Measurements from ENCODE around the gene CTNNA2.

CTNNA2 gene

DNA sequence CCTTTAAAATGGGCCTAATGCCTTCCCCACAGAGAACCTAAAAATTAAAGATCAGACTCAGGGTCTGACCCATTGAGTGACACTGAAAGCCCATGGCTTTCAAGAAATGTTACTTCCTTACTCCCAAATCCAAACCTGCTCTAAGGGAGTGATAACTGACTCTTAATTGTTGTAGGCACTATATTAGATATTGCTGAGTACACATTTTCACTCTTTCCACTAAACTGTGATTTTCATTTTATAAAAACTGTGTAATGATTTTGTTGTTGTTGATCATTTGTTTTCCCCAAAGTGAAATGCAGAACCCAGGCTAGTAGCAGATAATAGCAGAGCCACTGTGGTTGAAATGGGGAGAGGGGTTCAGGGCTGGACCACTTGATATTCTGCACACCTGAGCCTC lies 704.6 kb downstream of the CTNNA2 start:
- DNase-seq (ENCODE audit: low read depth), result no peak

DNA sequence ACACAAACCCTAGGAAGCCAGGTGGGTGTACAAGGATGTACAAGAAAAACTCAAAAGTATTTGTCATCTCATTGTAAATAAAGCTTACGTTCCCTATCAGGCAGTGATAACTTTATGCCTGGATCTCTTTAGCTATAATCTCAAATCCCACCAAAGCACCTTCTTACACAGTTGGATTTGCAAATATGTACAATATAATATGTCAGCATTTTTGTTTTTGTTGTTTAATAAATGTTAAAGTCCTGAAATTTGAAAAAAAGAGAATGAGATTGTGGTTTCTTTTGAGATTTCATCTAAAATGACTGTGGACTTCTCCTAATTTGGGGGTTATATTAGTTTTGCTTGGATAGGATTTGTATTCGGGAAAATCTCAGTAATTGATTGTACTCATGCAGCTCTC lies 709.8 kb downstream of the CTNNA2 start:
- no peak for DNase-seq (ENCODE audit: low read depth)

DNA sequence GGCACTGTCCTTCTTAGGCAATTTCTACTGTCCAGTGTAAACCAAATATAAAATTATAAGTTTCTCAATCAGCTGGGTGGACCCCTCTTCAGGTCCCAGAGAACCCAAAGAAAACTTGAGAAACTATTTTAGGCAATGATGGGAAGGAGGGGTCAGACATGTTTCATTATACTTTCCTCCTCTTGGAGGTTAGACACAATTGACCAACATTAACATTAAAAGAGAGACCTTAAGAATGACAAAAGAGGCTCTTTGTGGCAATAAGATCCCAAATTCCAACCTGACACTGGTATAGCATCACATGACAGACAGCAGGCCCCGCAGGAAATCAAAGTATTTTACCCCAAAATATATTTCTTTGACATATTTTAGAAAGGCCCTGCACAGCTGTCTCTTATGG lies 718.6 kb downstream of the CTNNA2 start:
- no peak for DNase-seq (ENCODE audit: low read depth)

DNA sequence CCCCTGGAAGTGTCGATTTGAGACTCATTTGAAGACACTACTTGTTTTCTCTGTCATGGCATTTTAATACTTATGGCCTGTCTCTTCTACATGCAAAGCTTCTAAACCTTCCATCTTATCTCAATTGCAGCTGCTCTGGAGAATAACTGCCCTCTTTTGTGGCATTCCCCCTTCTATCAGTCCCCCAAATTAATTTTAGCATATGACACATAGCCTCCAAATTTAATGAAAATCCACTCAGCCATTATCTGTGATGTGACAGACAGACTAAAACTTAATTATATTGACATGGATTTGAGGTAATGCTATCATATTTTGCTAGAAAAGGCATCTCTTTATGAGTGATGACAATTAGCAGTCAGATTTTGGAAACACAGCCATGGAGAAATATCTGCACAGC lies 720.5 kb downstream of the CTNNA2 start:
- no peak for DNase-seq (ENCODE audit: low read depth)

DNA sequence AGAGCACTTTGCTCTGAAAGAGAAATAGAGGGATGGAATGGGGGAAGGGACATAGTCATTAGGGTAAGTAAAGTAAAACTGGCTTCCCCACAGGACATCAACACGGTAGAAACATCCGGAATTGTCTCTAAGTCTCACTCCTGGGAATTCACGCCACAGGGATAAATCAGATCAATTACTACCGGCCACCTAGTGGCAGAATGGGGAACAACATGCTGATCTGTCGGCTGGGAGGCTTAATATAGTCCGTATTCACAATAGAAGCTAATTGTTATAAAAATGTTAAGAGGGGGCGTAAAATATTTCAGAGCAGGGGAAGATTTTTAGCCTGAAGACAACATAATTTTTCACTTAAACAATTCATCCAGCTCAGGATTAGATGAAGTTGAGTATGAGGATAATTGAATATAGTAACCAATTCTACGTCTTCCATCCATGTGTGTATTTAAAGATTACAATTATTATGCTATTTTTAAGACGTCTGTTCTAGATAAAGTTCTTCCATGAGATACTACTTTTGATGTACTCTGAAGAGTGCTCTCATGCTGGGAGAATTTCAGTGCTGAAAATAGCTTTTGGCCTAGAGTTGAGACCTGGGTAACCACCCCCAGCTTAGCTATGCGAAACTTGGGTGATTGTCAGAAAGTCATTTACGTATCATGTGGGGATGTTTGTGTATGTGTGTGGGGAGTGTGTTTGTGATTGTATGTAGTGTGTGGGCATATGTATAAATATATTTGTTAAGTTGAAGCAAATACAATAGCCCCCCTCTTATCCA lies 726.0 kb downstream of the CTNNA2 start:
- DNase-seq (ENCODE audit: low read depth), result peak; percentile 5

DNA sequence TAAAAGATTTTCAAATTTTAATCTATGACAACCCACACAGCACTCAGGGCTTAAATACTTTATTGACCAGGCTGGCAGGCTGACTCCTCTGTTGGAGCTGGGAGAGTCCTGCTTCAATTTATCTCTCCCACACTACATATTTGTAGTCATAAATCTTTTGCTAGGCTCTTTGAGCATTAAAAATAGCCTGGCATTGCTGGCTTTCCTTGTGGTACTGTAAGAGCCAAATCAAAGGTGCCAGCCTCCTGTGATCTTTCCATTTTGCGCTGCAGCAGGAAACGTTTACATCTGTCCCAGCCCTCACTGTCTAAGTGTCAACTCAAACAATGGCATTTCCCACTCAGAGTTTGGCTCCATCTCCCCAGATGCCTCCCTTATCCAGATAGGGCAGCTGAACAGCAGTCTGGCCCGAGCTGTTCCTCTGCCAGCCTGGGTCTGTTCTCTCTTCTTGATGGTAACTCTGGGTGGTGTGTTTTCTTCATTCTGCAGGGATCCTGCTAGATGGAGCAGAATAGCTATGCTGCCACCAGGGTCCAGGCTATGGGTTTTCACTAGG lies 729.6 kb downstream of the CTNNA2 start:
- no peak for DNase-seq (ENCODE audit: low read depth)

DNA sequence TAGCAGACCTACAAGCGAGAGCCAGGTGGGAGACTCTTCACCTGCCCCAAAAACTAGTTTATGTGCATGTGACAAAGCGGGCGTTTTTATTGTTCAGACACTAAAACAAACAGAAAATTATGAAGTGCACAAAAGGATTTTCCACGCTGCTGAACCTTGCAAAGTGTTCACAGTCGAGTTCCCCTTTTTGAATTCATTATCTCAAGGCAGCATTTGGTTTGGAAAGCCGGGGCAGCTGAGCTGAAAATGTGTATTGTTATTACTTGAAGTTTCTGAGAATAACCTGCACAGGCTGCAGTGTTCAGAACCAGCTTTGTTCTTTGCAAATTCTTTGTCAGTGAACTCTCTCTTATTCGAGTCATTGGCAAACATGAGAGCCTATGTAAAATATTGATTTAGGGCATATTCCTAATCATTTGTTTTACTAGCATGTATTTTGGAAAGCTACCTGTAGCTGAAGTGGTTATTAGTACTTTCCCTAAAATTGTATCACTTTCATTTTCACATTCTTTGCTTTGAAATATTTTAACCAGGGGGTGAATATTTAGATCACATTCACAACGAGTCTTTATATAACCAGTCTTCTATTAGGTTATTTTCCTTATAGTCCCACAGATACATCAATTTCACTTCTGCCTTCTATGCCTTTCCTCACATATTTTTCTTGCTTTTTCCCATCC lies 732.2 kb downstream of the CTNNA2 start:
- no peak for DNase-seq (ENCODE audit: low read depth)

DNA sequence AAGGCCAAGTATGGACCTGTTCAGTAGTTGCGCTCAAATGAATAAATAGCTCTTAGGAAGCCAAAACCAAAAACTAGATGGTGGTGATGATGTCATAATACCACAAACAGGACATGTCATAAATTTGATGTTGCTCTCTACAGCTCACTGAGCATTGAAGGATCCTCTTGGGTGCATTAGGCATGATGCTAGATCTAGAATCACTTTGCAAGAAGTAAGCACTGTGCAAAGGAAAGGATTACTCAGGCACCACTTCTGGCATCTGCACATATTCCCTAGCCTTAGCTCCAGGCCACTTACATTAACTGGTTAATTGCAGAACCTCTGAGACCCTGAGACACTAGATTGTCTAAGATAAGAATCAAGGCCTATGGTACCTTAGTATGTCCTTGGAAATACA lies 733.7 kb downstream of the CTNNA2 start:
- no peak for DNase-seq (ENCODE audit: low read depth)

DNA sequence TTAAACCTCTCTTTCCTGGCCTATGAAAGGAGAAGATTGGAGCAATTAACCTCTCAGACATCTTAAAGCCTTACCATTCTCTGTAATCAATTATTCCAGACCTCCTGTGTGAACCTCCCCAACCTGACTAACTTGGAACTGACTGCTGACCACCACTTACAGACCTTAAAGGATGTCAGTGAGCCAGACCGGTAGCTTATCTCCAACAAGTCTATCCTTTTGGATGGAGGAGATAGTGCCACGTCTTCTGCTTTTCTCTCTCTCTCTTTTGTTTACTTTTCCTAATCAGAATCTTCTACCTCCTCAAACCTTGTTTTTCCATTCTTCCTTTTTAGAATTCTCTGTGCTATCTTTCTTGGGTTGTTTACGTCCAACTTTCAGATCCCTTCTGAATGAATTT lies 734.5 kb downstream of the CTNNA2 start:
- no peak for DNase-seq (ENCODE audit: low read depth)

DNA sequence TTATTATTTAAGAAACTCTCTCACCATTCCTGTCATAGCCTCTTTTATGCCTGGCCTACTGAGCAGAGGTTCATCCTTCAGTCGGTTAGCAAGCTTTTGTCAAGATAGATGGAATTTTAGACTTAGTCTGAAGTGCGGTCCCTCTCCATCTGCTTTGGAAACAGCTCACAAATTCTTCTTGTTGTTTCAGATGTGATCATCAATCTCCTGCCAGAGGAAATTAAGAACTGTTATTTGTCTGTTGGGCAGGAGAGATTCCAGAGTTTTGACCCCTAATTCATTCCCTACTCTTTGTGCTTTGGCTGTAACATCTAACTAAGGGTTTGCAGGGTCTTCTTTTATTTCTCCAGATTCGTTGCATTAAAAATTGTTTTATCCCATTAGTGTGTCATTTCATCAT lies 735.3 kb downstream of the CTNNA2 start:
- no peak for DNase-seq (ENCODE audit: low read depth)

DNA sequence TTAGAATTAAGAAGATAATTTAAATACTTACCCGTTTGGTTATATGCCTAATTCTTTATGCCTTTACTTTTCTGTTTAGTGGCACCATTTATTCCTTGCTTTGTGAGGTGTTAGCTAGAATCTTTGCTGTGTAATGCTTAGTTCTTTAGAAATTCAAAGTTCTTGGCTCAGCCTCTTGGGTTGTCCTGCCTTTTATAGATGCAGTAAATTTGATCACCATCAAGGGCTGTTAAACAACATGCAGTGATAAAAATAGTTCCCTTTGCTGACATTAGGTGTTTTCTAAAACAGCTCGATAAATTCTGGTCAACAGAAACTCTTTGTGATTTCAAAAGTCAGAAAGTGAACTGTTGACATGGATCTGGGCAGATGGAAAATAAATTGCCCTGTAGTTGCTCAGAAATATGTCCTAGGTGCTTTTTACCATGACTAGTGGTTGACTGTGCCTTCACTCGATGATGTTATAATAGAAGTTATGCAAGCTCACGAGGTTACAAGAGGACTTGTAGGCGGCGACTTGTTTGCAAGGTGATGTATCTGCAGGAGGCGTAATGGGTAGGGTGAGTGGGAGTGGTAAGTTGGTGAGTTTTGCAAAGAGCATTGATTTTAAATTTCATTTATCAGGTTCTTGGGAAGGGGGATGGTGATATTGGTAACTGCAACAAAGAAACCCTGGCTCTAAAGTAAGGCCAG lies 739.6 kb downstream of the CTNNA2 start:
- no peak for DNase-seq (ENCODE audit: low read depth)

DNA sequence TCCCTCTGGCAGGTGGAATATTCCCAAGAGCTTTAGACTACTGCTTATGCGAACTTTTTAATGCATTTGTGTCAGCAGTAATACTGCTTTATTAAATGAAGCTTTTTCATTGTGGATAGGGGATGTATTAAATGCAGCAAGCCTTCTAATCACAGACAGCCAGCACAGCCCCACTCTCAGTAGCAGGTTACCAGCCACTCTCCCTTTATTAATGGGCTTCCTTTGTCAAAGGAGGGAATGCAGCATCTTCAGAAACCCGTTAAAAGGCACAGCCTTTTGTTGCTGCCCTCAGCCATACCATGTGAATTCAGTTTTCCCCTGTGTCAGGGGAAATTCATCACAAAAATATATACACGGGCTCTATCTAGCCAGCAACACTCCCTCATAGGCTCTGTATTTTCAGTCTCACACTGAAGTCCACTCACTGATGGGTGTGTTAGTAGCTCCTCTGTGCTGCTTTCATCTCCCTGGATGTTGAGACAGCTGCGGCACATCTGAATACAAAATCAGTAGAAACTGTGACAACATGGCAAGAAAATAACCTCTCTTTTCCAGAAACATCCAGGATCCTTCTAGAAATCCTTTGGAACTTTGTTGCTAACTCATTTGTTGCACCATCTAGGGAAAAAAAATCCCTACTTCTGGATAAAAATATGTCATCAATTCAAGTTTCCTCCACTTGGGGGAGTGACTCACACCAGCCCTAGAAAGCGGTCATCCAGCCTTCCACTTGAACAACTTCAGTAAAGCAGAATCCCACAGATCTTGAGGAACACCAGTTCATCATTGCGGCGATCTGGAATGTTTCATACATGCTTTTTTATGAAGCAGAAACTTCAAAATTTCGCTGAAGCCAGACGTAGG lies 743.3 kb downstream of the CTNNA2 start:
- DNase-seq (ENCODE audit: low read depth), result peak; percentile 3

DNA sequence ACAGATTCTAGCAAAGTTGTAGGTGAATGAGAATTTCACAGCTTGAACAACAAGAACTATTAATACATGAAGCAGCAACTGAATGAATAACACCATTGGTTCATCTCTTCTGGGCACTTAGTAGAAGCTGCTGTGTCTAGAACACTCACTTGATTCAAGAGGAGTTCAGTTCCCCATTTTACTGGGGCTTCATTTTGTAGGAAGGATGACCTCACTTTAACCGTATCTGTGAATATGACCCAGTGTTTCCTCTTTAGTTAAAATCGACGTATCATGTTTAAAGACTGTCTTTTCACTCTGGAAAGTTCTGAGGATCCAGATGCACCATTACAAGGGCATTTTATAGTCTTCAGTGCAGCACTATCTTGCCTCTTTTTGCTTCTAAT lies 743.9 kb downstream of the CTNNA2 start:
- DNase-seq (ENCODE audit: low read depth), result no peak

DNA sequence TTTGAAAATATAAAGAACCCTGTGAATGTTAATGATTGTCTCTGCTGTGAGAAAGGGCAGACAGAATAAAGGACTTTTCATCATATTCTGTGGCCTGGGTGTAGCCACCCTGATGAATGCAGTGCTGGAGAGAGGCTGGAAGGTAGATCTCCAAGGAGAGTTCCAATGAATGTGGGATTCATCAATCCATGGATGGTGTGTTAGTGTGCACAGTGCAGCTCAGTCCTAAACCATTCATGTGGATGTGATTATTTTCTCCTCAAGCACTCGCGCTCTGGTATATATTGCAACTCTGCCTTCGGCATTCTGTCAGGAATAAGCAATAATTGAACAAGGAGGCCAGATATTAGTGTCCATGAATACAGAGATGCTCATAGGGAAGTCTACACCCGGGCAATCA lies 744.6 kb downstream of the CTNNA2 start:
- no peak for DNase-seq (ENCODE audit: low read depth)

DNA sequence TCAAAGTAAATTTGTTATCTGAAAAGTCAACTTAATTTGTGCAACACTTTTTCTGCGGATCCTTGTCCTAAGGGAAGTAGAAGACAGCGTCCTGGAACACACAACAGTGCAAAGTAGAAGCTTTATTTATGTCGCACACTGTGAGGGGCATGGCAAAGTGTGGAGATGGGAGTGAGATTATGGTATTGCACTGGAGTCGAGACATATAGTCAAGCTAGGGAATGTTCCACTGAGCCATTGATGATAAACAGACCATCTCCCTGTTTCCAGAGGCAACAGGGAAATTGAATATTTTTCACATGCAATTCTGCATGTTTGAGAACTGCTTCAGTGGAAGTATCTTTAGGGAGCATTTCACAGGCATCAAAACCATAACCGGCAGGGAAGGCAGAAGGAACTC lies 745.5 kb downstream of the CTNNA2 start:
- DNase-seq (ENCODE audit: low read depth), result no peak

DNA sequence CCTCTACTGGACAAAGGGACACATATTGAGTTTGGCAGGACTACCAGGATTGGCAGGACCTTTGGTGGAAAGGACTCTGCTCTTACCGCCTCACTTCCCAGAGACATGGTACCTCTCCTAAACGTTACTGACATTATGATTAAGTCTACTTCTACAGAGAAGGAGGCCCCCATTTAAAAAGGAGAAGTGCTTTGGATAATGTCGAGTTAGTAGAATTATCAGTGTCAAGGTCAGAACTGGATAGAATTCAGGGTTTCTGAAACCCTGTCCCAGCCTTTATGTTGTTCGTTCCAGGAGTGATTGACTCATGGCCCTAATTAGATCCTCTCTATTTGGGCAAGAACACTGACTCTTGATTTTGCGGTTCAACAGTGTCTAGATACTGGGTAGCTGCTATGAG lies 745.9 kb downstream of the CTNNA2 start:
- no peak for DNase-seq (ENCODE audit: low read depth)

DNA sequence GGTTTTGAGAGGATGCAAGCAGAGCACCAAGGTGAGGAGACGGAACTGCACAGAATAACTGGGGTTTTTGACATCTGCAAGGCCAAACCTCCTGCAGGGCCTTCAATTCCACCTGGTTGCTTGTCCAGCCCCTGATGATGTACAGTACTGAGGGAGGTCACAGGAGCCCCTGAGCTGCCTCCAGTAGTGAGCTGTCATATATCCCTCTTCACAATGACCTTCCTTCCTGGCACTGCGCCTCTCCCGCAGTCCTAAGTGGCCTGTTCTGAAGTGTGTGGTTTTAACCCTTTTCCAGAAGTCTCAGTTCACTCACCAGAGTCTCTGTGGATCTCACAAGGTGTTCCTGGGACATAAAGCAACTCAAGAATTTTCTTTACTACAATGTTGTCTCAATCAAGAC lies 746.4 kb downstream of the CTNNA2 start:
- DNase-seq (ENCODE audit: low read depth), result no peak

DNA sequence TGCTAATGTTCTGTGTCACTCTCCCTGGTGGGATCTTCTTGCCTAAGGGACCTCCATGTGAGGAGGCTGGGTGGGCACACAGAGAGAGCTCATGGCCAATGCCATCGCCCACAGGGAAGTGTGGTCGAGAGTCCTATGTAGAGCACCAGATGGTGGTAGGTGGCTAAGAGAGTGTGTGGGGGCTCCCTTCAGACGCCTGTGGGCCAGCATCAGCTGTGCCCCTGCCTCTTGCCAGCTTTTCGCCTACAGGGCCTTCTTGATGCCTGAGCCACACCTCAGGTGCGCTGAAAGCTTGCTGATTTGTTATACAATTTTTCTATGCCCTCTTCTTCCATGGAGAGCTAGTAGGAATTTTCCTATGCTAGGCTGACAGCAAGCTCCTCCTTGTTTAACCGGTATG lies 753.4 kb downstream of the CTNNA2 start:
- DNase-seq (ENCODE audit: low read depth), result no peak

DNA sequence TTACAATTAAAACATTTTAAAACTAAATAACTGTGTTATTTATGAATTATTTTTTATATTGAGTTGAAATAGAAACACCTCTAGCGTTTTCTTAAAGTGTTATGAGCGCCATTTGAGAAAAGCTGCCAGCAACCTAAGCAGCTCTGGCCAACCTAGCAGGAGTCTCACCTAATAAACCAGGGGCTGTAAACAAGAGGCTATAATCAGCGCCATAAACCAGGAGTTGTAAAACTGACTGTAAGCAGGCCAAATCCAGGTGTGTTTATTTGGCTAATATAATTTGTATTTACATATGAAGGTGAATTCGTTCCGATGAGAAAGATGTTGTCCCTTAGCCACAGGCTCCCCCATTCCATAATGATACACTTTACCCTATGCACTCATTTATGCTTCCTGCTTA lies 757.0 kb downstream of the CTNNA2 start:
- no peak for DNase-seq (ENCODE audit: low read depth)

DNA sequence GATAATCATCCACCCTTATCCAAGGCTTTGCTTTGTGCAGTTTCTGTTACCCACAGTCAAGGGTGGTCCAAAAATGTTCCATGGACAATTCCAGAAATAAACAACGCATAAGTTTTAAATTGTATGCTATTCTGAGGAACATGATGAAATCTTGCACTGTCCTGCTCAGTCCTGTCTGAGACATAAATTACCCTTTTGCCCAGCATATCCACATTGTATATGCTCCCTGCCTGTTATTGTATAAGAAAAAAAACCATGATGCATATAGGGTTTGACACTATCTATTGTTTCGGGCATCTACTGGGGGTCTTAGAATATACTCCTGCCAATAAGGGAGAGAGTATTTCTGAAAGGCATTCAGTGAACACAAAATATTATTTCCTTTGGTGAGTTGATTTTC lies 767.7 kb downstream of the CTNNA2 start:
- no peak for DNase-seq (ENCODE audit: low read depth)

DNA sequence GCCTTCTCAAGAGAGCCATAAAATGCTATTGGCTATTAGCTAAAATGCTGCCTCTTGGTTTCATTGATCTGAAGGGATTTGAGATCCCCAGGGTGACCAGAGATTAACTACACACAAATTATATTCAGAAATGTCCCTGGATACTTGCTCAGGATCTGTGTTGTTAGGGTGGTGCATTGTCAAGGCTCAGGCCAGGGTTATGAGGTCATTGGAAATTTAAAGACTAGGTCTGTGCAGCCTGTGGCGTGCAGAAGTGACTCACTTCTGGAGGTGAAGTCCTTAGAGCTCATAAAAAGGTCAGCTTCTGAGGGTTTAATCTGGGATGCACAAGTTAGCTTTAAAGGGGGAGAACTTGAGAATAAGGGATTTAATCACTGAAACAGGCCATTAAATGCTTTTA lies 768.2 kb downstream of the CTNNA2 start:
- no peak for DNase-seq (ENCODE audit: low read depth)

DNA sequence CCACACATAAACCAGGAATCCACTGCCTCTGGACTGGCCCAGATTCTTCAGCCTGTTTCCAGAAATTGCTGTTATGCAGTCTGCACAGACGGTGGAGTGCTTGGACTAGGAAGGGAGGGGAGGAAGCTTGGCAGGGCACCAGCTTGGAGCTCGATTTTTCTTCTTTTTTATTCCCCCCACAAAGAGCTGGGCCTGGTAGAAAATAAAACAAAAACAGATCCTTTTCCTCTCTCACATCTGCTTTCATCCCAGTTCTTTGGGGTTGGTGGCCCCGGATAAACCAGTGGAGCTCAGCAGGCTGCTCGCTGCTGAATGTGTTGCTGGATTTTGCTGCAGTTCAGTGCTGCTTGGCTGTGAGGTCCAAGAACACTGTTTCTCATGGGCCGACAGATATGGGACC lies 775.7 kb downstream of the CTNNA2 start:
- no peak for DNase-seq (ENCODE audit: low read depth)

Data from GM04503 (cell line).